K562 (cell line): ENCODE measurements around the gene BHLHE40. TPM values are rescaled to one million over a fixed set of nuclear protein-coding genes. Genes with fewer than 3 reads are reported as not detected.

Experiments used
- ATAC-seq: fragments of 200-7000 bp; cut with Tn5 transposase; 3 replicates; pipeline ENCODE4 v1.9.1; 2020; ENCODE audit warnings: moderate library complexity
- BruUV-seq: library from RNA; stranded (reverse); fragments of 400-500 nt; replicated peaks from 2 replicates; lab custom pipeline; 2021; lab: Mats Ljungman, UMichigan
- CTCF ChIA-PET: fragments of 300-600 bp; formaldehyde crosslinking; extraction: SDS; loops from one replicate; lab custom pipeline; 2021; ENCODE audit warnings: low intra/inter-chr PET ratio; lab: Yijun Ruan, JAX
- POLR2A ChIA-PET: fragments of 300-600, 350-650 bp; sonication (Branson Sonifier 250); formaldehyde crosslinking; extraction: SDS; loops from one replicate; lab custom pipeline; 2021; ENCODE audit warnings: antibody characterized with exemption, inconsistent platforms; lab: Yijun Ruan, JAX
- DNase-seq, 4 experiments: peaks; one replicate each; pipeline versions ENCODE4 v3.0.0 to v3.0.0-alpha.2; 2011 to 2018; ENCODE audit warnings: low spot score in 3 of 4, mixed read lengths in 3 of 4; ENCODE audit errors: extremely low read depth in 1 of 4
- FAIRE-seq: peaks from 2 replicates; lab custom pipeline; 2011; peaks lifted over from hg19 to GRCh38; lab: Jason Lieb, UNC
- H2AFZ ChIP-seq: 2 replicates; pipeline ENCODE4 v1.6.0; 2011; ENCODE audit warnings: low read depth, low read length, control low read depth, inconsistent platforms
- H3K27ac ChIP-seq: fragments of 200-600 bp; 3 replicates; pipeline ENCODE4 v1.8.0; 2011; ENCODE audit warnings: low read depth, mild to moderate bottlenecking, control low read depth, inconsistent platforms, low read length, moderate library complexity, mixed read lengths; ENCODE audit errors: extremely low read depth
- H3K27me3 ChIP-seq, 2 experiments: fragments of 300-600 bp in 1 of 2; 2 replicates in 1 of 2; 3 replicates in 1 of 2; pipeline versions ENCODE4 v1.6.0 to v1.8.0; 2011; ENCODE audit warnings: inconsistent platforms in 2 of 2, low read length in 2 of 2, mild to moderate bottlenecking in 1 of 2, mixed read lengths in 1 of 2, moderate library complexity in 1 of 2; ENCODE audit not compliant: control insufficient read depth in 2 of 2, insufficient read depth in 2 of 2
- H3K36me3 ChIP-seq: fragments of 300-600 bp; 3 replicates; pipeline ENCODE4 v1.8.0; 2011; ENCODE audit warnings: mild to moderate bottlenecking, low read length, inconsistent platforms; ENCODE audit not compliant: control insufficient read depth, insufficient read depth
- H3K4me1 ChIP-seq, 2 experiments: fragments of 200-600 bp in 1 of 2; replicated peaks in 1 of 2; 2 replicates in 1 of 2; 3 replicates in 1 of 2; pipeline versions ENCODE4 v1.5.1 to v1.8.0; 2011; ENCODE audit warnings: inconsistent platforms in 2 of 2, low read length in 2 of 2, mild to moderate bottlenecking in 1 of 2, mixed read lengths in 1 of 2, moderate library complexity in 1 of 2; ENCODE audit not compliant: control insufficient read depth in 2 of 2, insufficient read depth in 2 of 2
- H3K4me2 ChIP-seq: 2 replicates; pipeline ENCODE4 v1.6.1; 2011; ENCODE audit warnings: low read length, control low read depth, inconsistent platforms, mixed read lengths; ENCODE audit not compliant: insufficient read depth
- H3K4me3 ChIP-seq: fragments of 200-600 bp; sonication (generic), shearing (Covaris generic); 2 replicates; pipeline ENCODE4 v1.5.1; 2016; ENCODE audit warnings: control low read depth, inconsistent platforms
- H3K79me2 ChIP-seq: fragments of 200-600 bp; 3 replicates; pipeline ENCODE4 v1.8.0; 2011; ENCODE audit warnings: low read length, inconsistent platforms; ENCODE audit not compliant: control insufficient read depth, insufficient read depth
- H3K9ac ChIP-seq, 2 experiments: 2 replicates each; pipeline versions ENCODE4 v1.6.0 to v1.6.1; 2011; ENCODE audit warnings: low read depth in 2 of 2, low read length in 2 of 2, control low read depth in 1 of 2, inconsistent platforms in 1 of 2, mild to moderate bottlenecking in 1 of 2, mixed read lengths in 1 of 2; ENCODE audit not compliant: insufficient read depth in 1 of 2
- H3K9me1 ChIP-seq: one replicate; pipeline ENCODE4 v1.6.0; 2011; ENCODE audit warnings: inconsistent platforms, mild to moderate bottlenecking, low read length, moderate library complexity; ENCODE audit not compliant: control insufficient read depth, insufficient read depth
- H3K9me3 ChIP-seq: replicated peaks from 2 replicates; pipeline ENCODE4 v1.5.1; 2011; ENCODE audit warnings: low read depth, low read length, inconsistent platforms; ENCODE audit not compliant: control insufficient read depth, insufficient read depth
- H4K20me1 ChIP-seq: replicated peaks from 2 replicates; pipeline ENCODE4 v1.6.1; 2011; ENCODE audit warnings: low read length, inconsistent platforms, mixed read lengths; ENCODE audit not compliant: control insufficient read depth, insufficient read depth
- IRF9 ChIP-seq: fragments of 450-650 bp; IDR thresholded peaks from 2 replicates; pipeline ENCODE4 v1.6.1; 2016; ENCODE audit warnings: missing biosample characterization, missing genetic modification characterization
- MCM3 ChIP-seq: fragments of 450-650 bp; IDR thresholded peaks from 2 replicates; pipeline ENCODE4 v1.6.1; 2016
- MTA1 ChIP-seq: fragments of 450-650 bp; IDR thresholded peaks from 2 replicates; pipeline ENCODE4 v1.6.1; 2017; ENCODE audit warnings: borderline replicate concordance
- TRIM25 ChIP-seq: fragments of 450-650 bp; IDR thresholded peaks from 2 replicates; pipeline ENCODE4 v1.7.0; 2016; ENCODE audit warnings: borderline replicate concordance
- ZNF197 ChIP-seq: fragments of 200-800 bp; sonication (Bioruptor generic); IDR thresholded peaks from 2 replicates; pipeline ENCODE4 v1.6.1; 2016; ENCODE audit warnings: low read depth, missing genetic modification characterization, missing compliant biosample characterization
- ZNF311 ChIP-seq: fragments of 250-450 bp; sonication (Bioruptor Pico); IDR thresholded peaks from 2 replicates; pipeline ENCODE4 v1.4.0; 2020; ENCODE audit warnings: mild to moderate bottlenecking, moderate library complexity
- WGBS: fragments of 100-300 bp; shearing (Covaris generic); methylation state at CpG from one replicate; pipeline ENCODE4 v1.1.6; 2016; ENCODE audit warnings: low coverage, mixed read lengths; ENCODE audit not compliant: insufficient coverage; ENCODE audit errors: missing lambda C conversion rate; 5-methylcytosine and 5-hydroxymethylcytosine counted together
- in situ Hi-C: fragments of 300-500 bp; cut with MboI; formaldehyde crosslinking; loops from 4 replicates; pipeline ENCODE4 v1.15.0; 2018; ENCODE audit warnings: inconsistent platforms, mixed read lengths
- intact Hi-C: fragments of 100-400 bp; cut with micrococcal nuclease; formaldehyde crosslinking; loops from 2 replicates; pipeline ENCODE4 v1.14.2; 2022
- polyA plus RNA-seq, 8 experiments: library from polyadenylated mRNA; depleted of rRNA in 4 of 8; stranded (reverse) in 5 of 8; unstranded in 3 of 8; fragments of >200 nt; fragmentation: Nextera tagmentation in 2 of 8; fragmentation: Illumina TruSeq in 1 of 8; extraction: Ambion mirVana in 2 of 8; extraction: Trizol in 1 of 8; gene quantifications; 2 replicates each; pipeline versions ENCODE4 v1.2.1 to v1.2.3, GENCODE V29; 2011 to 2014; ENCODE audit warnings: inconsistent platforms in 1 of 8, missing spikeins in 1 of 8
- total RNA-seq, 7 experiments: library from RNA; depleted of rRNA in 6 of 7; stranded (reverse); fragments of >200 nt in 6 of 7; fragmentation: Illumina TruSeq in 2 of 7; extraction: Trizol in 2 of 7; gene quantifications; 2 replicates each; pipeline versions ENCODE4 v1.2.1 to v1.2.3, GENCODE V29; 2011 to 2021; ENCODE audit warnings: low replicate concordance in 1 of 7

BHLHE40 gene
- total and polyA plus RNA-seq, 9 of the 15 experiments (the other 6 are each of a cell fraction or from before 2014, with no cell fraction given) = 12.0 to 83.9 (median 31.4) TPM

- intact Hi-C loops (no loop called here), in situ Hi-C loops (no loop called here)
- CTCF ChIA-PET = no interaction called here
- H3K4me2 ChIP-seq = no peak overlapping the region
- no peak overlapping the region for H3K9ac ChIP-seq
- no peaks in the 10 kb centered on the region for H3K27me3 ChIP-seq
- H3K4me3 ChIP-seq = no peak overlapping the region
- H3K36me3 ChIP-seq = no peaks in the 10 kb centered on the region
- ATAC-seq (no peak), FAIRE-seq (no peak), DNase-seq (no peak)
- H3K9me3 ChIP-seq = no peaks in the 10 kb centered on the region
- POLR2A ChIA-PET = interaction anchor here (1.1 kb wide), 1 partner anchor 9 kb away, joined by 3 read pairs; no protein-coding TSS in a partner anchor
- WGBS = 62% methylated on average over 4 of the region's 4 CpGs
- no peaks in the 10 kb centered on the region for H3K9me1 ChIP-seq
- no peaks in the 10 kb centered on the region for H4K20me1 ChIP-seq
- no peak overlapping the region for H2AFZ ChIP-seq
- TF ChIP-seq TRIM25 (no peak), ZNF197 (CRISPR knock-in tag) (no peak), IRF9 (tag) (no peak), MTA1 (no peak), MCM3 (0 out of 2 replicates have a peak, but pooled peaks have one; percentile 1), ZNF311 (no peak)
- H3K27ac ChIP-seq = no peak overlapping the region
- H3K79me2 ChIP-seq = no peaks in the 10 kb centered on the region
- H3K4me1 ChIP-seq = no peaks in the 10 kb centered on the region
- no TSS peak for BruUV-seq
Observed at GRCh38 chr3:4948395-4948794, 30.8 kb upstream of the BHLHE40 start.
